Astrocyte (in vitro differentiated cells and primary cell): Measurements from ENCODE around the gene SPRR1A. TPM values are rescaled to one million over a fixed set of nuclear protein-coding genes. Genes with fewer than 3 reads are reported as not detected.
"Not testable (repeated sequence)": the region's sequence is repeated elsewhere in the genome, so short reads cannot be mapped to it uniquely, and the experiment has no call there.

Experiments
- DNase-seq: peaks from one replicate; pipeline ENCODE4 v3.0.0-alpha.2; 2010; ENCODE audit warnings: low read depth
- FAIRE-seq: peaks from 2 replicates; lab custom pipeline; 2011; peaks lifted over from hg19 to GRCh38; lab: Jason Lieb, UNC
- H2AFZ ChIP-seq: 2 replicates; pipeline ENCODE4 v1.6.0; 2012; ENCODE audit warnings: low read depth, low read length, inconsistent platforms
- H3K27ac ChIP-seq: 2 replicates; pipeline ENCODE4 v1.5.1; 2011; ENCODE audit warnings: low read depth, low read length, inconsistent platforms
- H3K27me3 ChIP-seq: 2 replicates; pipeline ENCODE4 v1.6.0; 2011; ENCODE audit warnings: low read length, inconsistent platforms; ENCODE audit not compliant: insufficient read depth
- H3K36me3 ChIP-seq: 2 replicates; pipeline ENCODE4 v1.5.1; 2011; ENCODE audit warnings: low read length, inconsistent platforms; ENCODE audit not compliant: insufficient read depth
- H3K4me1 ChIP-seq: 2 replicates; pipeline ENCODE4 v1.5.1; 2011; ENCODE audit warnings: low read length, inconsistent platforms; ENCODE audit not compliant: insufficient read depth
- H3K4me2 ChIP-seq: 2 replicates; pipeline ENCODE4 v1.6.0; 2012; ENCODE audit warnings: low read length, inconsistent platforms
- H3K4me3 ChIP-seq: 2 replicates; pipeline ENCODE4 v1.5.1; 2011; ENCODE audit warnings: low read depth, mild to moderate bottlenecking, low read length, inconsistent platforms; ENCODE audit not compliant: insufficient read depth
- H3K79me2 ChIP-seq: 2 replicates; pipeline ENCODE4 v1.6.0; 2012; ENCODE audit warnings: mild to moderate bottlenecking, low read length, inconsistent platforms; ENCODE audit not compliant: insufficient read depth
- H3K9ac ChIP-seq: 2 replicates; pipeline ENCODE4 v1.6.0; 2012; ENCODE audit warnings: mild to moderate bottlenecking, low read length, inconsistent platforms
- H3K9me3 ChIP-seq: 2 replicates; pipeline ENCODE4 v1.5.1; 2012; ENCODE audit warnings: low read depth, mild to moderate bottlenecking, low read length, inconsistent platforms; ENCODE audit not compliant: insufficient read depth
- H4K20me1 ChIP-seq: 2 replicates; pipeline ENCODE4 v1.6.0; 2012; ENCODE audit warnings: low read length, inconsistent platforms; ENCODE audit not compliant: insufficient read depth
- H3K27ac Mint-ChIP-seq: one replicate; pipeline ENCODE4 v1.8.0; 2021; ENCODE audit warnings: mild to moderate bottlenecking, mixed read lengths; ENCODE audit not compliant: unreplicated experiment
- H3K27me3 Mint-ChIP-seq: one replicate; pipeline ENCODE4 v1.8.0; 2021; ENCODE audit warnings: low read depth, mixed read lengths; ENCODE audit not compliant: unreplicated experiment
- H3K36me3 Mint-ChIP-seq: one replicate; pipeline ENCODE4 v1.8.0; 2021; ENCODE audit warnings: low read depth, mixed read lengths; ENCODE audit not compliant: unreplicated experiment
- H3K4me1 Mint-ChIP-seq: one replicate; pipeline ENCODE4 v1.8.0; 2021; ENCODE audit warnings: low read depth, mixed read lengths; ENCODE audit not compliant: unreplicated experiment
- H3K4me3 Mint-ChIP-seq: one replicate; pipeline ENCODE4 v1.8.0; 2021; ENCODE audit warnings: mild to moderate bottlenecking, moderate library complexity, mixed read lengths; ENCODE audit not compliant: unreplicated experiment
- H3K9me3 Mint-ChIP-seq: one replicate; pipeline ENCODE4 v1.8.0; 2021; ENCODE audit warnings: mild to moderate bottlenecking, mixed read lengths; ENCODE audit not compliant: unreplicated experiment
- CTCF ChIP-seq: IDR thresholded peaks from 2 replicates; pipeline ENCODE4 v1.5.1; 2011; ENCODE audit warnings: low read depth, mild to moderate bottlenecking, inconsistent platforms, low read length, moderate library complexity; ENCODE audit not compliant: insufficient read depth
- EZH2 ChIP-seq: IDR thresholded peaks from 2 replicates; pipeline ENCODE4 v1.6.1; 2012; ENCODE audit warnings: mild to moderate bottlenecking, low read length, inconsistent platforms; ENCODE audit not compliant: insufficient read depth
- total RNA-seq: library from RNA; stranded (reverse); gene quantifications from 2 replicates; pipeline ENCODE4 v1.2.1, GENCODE V29; 2021

The SPRR1A gene
- total RNA-seq, 1 donor from 2014 or later, result not detected

- not testable (repeated sequence) for DNase-seq, H3K4me1 Mint-ChIP-seq, H3K9ac ChIP-seq, H3K9me3 ChIP-seq, H3K36me3 Mint-ChIP-seq, H3K4me2 ChIP-seq, H3K36me3 ChIP-seq, H3K27ac Mint-ChIP-seq, H3K9me3 Mint-ChIP-seq, H3K4me3 Mint-ChIP-seq, H4K20me1 ChIP-seq, H3K27ac ChIP-seq, H2AFZ ChIP-seq, H3K4me3 ChIP-seq, H3K79me2 ChIP-seq, H3K4me1 ChIP-seq, H3K27me3 ChIP-seq, FAIRE-seq
- H3K27me3 Mint-ChIP-seq, result peaks cover 11% of the 10 kb centered on the region
Observed at GRCh38 chr1:153021829-153022228, 37.9 kb downstream of the SPRR1A start.

- H3K36me3 ChIP-seq, H3K27ac Mint-ChIP-seq, H3K4me2 ChIP-seq, H3K9me3 Mint-ChIP-seq, H3K27me3 ChIP-seq, H3K4me3 Mint-ChIP-seq, H3K36me3 Mint-ChIP-seq, H3K4me1 Mint-ChIP-seq, FAIRE-seq, H3K4me3 ChIP-seq, DNase-seq, H3K9ac ChIP-seq, H3K79me2 ChIP-seq, H4K20me1 ChIP-seq, H3K4me1 ChIP-seq, H2AFZ ChIP-seq, H3K9me3 ChIP-seq, H3K27ac ChIP-seq: not testable (repeated sequence)
- peaks cover 11% of the 10 kb centered on the region for H3K27me3 Mint-ChIP-seq
Observed at GRCh38 chr1:153022340-153022739, 38.5 kb downstream of the SPRR1A start.

- Histone ChIP-seq H3K4me3 (no peak overlapping the region), H3K4me2 (no peak overlapping the region), H4K20me1 (no peaks in the 10 kb centered on the region), H3K79me2 (no peaks in the 10 kb centered on the region), H3K9me3 (no peaks in the 10 kb centered on the region), H3K4me1 (no peaks in the 10 kb centered on the region), H3K36me3 (no peaks in the 10 kb centered on the region), H2AFZ (no peak overlapping the region), H3K9ac (no peak overlapping the region), H3K27ac (no peak overlapping the region), H3K27me3 (no peaks in the 10 kb centered on the region)
- TF ChIP-seq EZH2 (no peak), CTCF (no peak)
- DNase-seq (no peak), FAIRE-seq (no peak)
- Mint-ChIP-seq H3K9me3 (no peaks in the 10 kb centered on the region), H3K27me3 (peaks cover 11% of the 10 kb centered on the region), H3K36me3 (no peaks in the 10 kb centered on the region), H3K4me3 (no peak overlapping the region), H3K4me1 (no peaks in the 10 kb centered on the region), H3K27ac (no peak overlapping the region)
Observed at GRCh38 chr1:153023109-153023508, 39.2 kb downstream of the SPRR1A start.

- H3K4me2 ChIP-seq, result no peak overlapping the region
- H3K36me3 Mint-ChIP-seq, result no peaks in the 10 kb centered on the region
- no peaks in the 10 kb centered on the region for H4K20me1 ChIP-seq
- no peaks in the 10 kb centered on the region for H3K4me1 ChIP-seq
- H3K9me3 Mint-ChIP-seq, result no peaks in the 10 kb centered on the region
- DNase-seq, result no peak
- H3K36me3 ChIP-seq, result no peaks in the 10 kb centered on the region
- no peaks in the 10 kb centered on the region for H3K4me1 Mint-ChIP-seq
- no peak overlapping the region for H2AFZ ChIP-seq
- FAIRE-seq, result no peak
- TF ChIP-seq CTCF (no peak), EZH2 (no peak)
- no peak overlapping the region for H3K4me3 Mint-ChIP-seq
- no peak overlapping the region for H3K9ac ChIP-seq
- no peak overlapping the region for H3K27ac ChIP-seq
- peaks cover 6% of the 10 kb centered on the region for H3K27me3 Mint-ChIP-seq
- no peaks in the 10 kb centered on the region for H3K9me3 ChIP-seq
- H3K27me3 ChIP-seq, result no peaks in the 10 kb centered on the region
- H3K27ac Mint-ChIP-seq, result no peak overlapping the region
- no peak overlapping the region for H3K4me3 ChIP-seq
- no peaks in the 10 kb centered on the region for H3K79me2 ChIP-seq
Observed at GRCh38 chr1:153024413-153024812, 40.5 kb downstream of the SPRR1A start.
